HFFc6 (cell line): Measurements from ENCODE around the gene SPOCD1. TPM values are rescaled to one million over a fixed set of nuclear protein-coding genes. Genes with fewer than 3 reads are reported as not detected.

Experiments used
- DNase-seq: peaks from one replicate; pipeline ENCODE4 v3.0.0-alpha.2; 2018
- H3K27ac Mint-ChIP-seq: 2 replicates; pipeline ENCODE4 v1.8.0; 2020; ENCODE audit warnings: mild to moderate bottlenecking, mixed read lengths
- H3K27me3 Mint-ChIP-seq: 2 replicates; pipeline ENCODE4 v1.8.0; 2021; ENCODE audit warnings: mild to moderate bottlenecking, moderate library complexity, mixed read lengths; ENCODE audit not compliant: insufficient read depth
- H3K36me3 Mint-ChIP-seq: 2 replicates; pipeline ENCODE4 v1.8.0; 2021; ENCODE audit warnings: low read depth, mixed read lengths
- H3K4me1 Mint-ChIP-seq: 2 replicates; pipeline ENCODE4 v1.8.0; 2020; ENCODE audit warnings: low read depth, mixed read lengths
- H3K4me3 Mint-ChIP-seq: 2 replicates; pipeline ENCODE4 v1.8.0; 2020; ENCODE audit warnings: mild to moderate bottlenecking, moderate library complexity, mixed read lengths
- H3K9me3 Mint-ChIP-seq: 2 replicates; pipeline ENCODE4 v1.8.0; 2020; ENCODE audit warnings: mild to moderate bottlenecking, mixed read lengths
- CTCF ChIP-seq: fragments of 200-600 bp; sonication (generic); IDR thresholded peaks from 2 replicates; pipeline ENCODE4 v1.5.0; 2021; ENCODE audit warnings: antibody characterized with exemption, mild to moderate bottlenecking
- total RNA-seq, 6 experiments: library from RNA; stranded (reverse); fragmentation: NEBNext Ultra II Directional; extraction: Animal tissue kit (Norgen Biotek cat#: 25700); gene quantifications; 2 replicates in 1 of 6; 3 replicates in 5 of 6; pipeline ENCODE4 v1.2.3, GENCODE V29; 2021

The SPOCD1 gene
- total RNA-seq, 6 experiments from 2014 or later = 33.7 to 40.4 (median 35.8) TPM

- Mint-ChIP-seq H3K36me3 (no peaks in the 10 kb centered on the region), H3K4me1 (peaks cover 66% of the 10 kb centered on the region), H3K9me3 (no peaks in the 10 kb centered on the region), H3K27me3 (no peaks in the 10 kb centered on the region; the same call in 1 of the 2 replicates), H3K4me3 (no peak overlapping the region), H3K27ac (no peak overlapping the region)
- no peak for DNase-seq
- TF ChIP-seq CTCF = no peak
These were observed 59.9 kb downstream of the SPOCD1 start for GRCh38 chr1:31755850-31756492.

- Mint-ChIP-seq H3K9me3 (no peaks in the 10 kb centered on the region), H3K27me3 (no peaks in the 10 kb centered on the region; the same call in 1 of the 2 replicates), H3K27ac (peak overlapping the region; percentile 61), H3K36me3 (no peaks in the 10 kb centered on the region), H3K4me3 (0 out of 2 replicates have a peak overlapping the region, but pooled peaks have one; percentile 12), H3K4me1 (peaks cover 71% of the 10 kb centered on the region)
- no peak for TF ChIP-seq CTCF
- peak; percentile 81 for DNase-seq
These were observed 60.6 kb downstream of the SPOCD1 start for GRCh38 chr1:31755197-31755611.

DNA sequence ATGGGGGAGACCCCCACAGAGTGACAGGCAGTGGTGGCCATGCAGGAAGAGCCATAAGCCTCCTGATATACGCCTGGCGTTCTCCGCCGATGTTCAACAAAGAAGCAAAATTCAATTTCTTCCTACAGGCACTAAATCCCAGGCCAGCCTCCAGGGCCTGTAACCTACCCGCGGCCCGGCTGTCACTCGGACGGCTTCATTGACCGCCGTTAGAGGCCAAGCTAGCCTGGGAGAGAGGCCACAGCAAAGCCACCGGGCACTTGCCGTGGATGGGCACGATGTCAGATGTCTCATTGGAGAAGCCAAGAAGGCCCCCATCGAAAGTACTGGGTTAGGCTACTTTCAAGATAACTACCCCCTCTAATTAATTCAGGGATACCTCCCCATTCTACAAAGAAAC is 61.4 kb downstream of the SPOCD1 start:
- TF ChIP-seq CTCF = no peak
- DNase-seq = no peak
- Mint-ChIP-seq H3K27ac (peak overlapping the region; percentile 61; the same call in 1 of the 2 replicates), H3K36me3 (no peaks in the 10 kb centered on the region), H3K4me3 (no peak overlapping the region), H3K27me3 (peaks cover 2% of the 10 kb centered on the region; the same call in 1 of the 2 replicates), H3K4me1 (peaks cover 71% of the 10 kb centered on the region), H3K9me3 (no peaks in the 10 kb centered on the region)

- peaks cover 71% of the 10 kb centered on the region for H3K4me1 Mint-ChIP-seq
These were observed 62.0 kb downstream of the SPOCD1 start for GRCh38 chr1:31753707-31754349.

GRCh38 chr1:31752952-31753475 is 62.8 kb downstream of the SPOCD1 start:
- no peak for DNase-seq
- Mint-ChIP-seq H3K4me3 (no peak overlapping the region), H3K27me3 (peaks cover 2% of the 10 kb centered on the region; the same call in 1 of the 2 replicates), H3K4me1 (peaks cover 74% of the 10 kb centered on the region), H3K36me3 (no peaks in the 10 kb centered on the region), H3K27ac (no peak overlapping the region), H3K9me3 (no peaks in the 10 kb centered on the region)
- TF ChIP-seq CTCF = no peak

More at GRCh38 chr1:31753707-31754349, 62.0 kb downstream of the SPOCD1 start:
- no peaks in the 10 kb centered on the region for H3K36me3 Mint-ChIP-seq
- no peaks in the 10 kb centered on the region for H3K9me3 Mint-ChIP-seq
- peaks cover 2% of the 10 kb centered on the region; the same call in 1 of the 2 replicates for H3K27me3 Mint-ChIP-seq
- H3K27ac Mint-ChIP-seq = no peak overlapping the region
- no peak for TF ChIP-seq CTCF
- H3K4me3 Mint-ChIP-seq = no peak overlapping the region
- DNase-seq = no peak
